Ishikawa (cell line): ENCODE data around the gene SPTSSA.

Source experiments
- CEBPB ChIP-seq: IDR thresholded peaks from 2 replicates; pipeline ENCODE4 v1.6.1; 2012
- CREB1 ChIP-seq: IDR thresholded peaks from 2 replicates; pipeline ENCODE4 v1.6.1; 2012; ENCODE audit warnings: low read depth
- EGR1 ChIP-seq: IDR thresholded peaks from 2 replicates; pipeline ENCODE4 v1.6.1; 2012
- EP300 ChIP-seq: IDR thresholded peaks from 2 replicates; pipeline ENCODE4 v1.6.1; 2012; ENCODE audit warnings: borderline replicate concordance
- FOXM1 ChIP-seq: IDR thresholded peaks from 2 replicates; pipeline ENCODE4 v1.6.1; 2012; ENCODE audit warnings: low read depth, borderline replicate concordance
- MAX ChIP-seq: IDR thresholded peaks from 2 replicates; pipeline ENCODE4 v1.6.1; 2012
- NFIC ChIP-seq: IDR thresholded peaks from 2 replicates; pipeline ENCODE4 v1.6.1; 2012
- RAD21 ChIP-seq: IDR thresholded peaks from 2 replicates; pipeline ENCODE4 v1.6.1; 2012; ENCODE audit warnings: low read depth
- REST ChIP-seq: IDR thresholded peaks from 2 replicates; pipeline ENCODE4 v1.6.1; 2012; ENCODE audit warnings: low read depth, mild to moderate bottlenecking
- TAF1 ChIP-seq: IDR thresholded peaks from 2 replicates; pipeline ENCODE4 v1.6.1; 2012; ENCODE audit warnings: low read depth, mild to moderate bottlenecking
- TCF12 ChIP-seq: IDR thresholded peaks from 2 replicates; pipeline ENCODE4 v1.6.1; 2012; ENCODE audit warnings: low read depth
- TEAD4 ChIP-seq: IDR thresholded peaks from 2 replicates; pipeline ENCODE4 v1.6.1; 2012
- USF1 ChIP-seq: IDR thresholded peaks from 2 replicates; pipeline ENCODE4 v1.6.1; 2012
- YY1 ChIP-seq: IDR thresholded peaks from 2 replicates; pipeline ENCODE4 v1.6.1; 2012; ENCODE audit warnings: low read depth
- ZBTB7A ChIP-seq: IDR thresholded peaks from 2 replicates; pipeline ENCODE4 v1.6.1; 2012; ENCODE audit warnings: low read depth

SPTSSA gene

GRCh38 chr14:34461334-34462131 lies 507 bp downstream of the SPTSSA start:
- TF ChIP-seq TAF1, result no peak; the same call in 1 of the 2 replicates
- no peak for TF ChIP-seq CREB1
- TF ChIP-seq ZBTB7A, result no peak
- TF ChIP-seq TCF12, result no peak
- no peak for TF ChIP-seq RAD21

- TF ChIP-seq ZBTB7A (no peak), NFIC (no peak), FOXM1 (no peak), TCF12 (no peak), TAF1 (no peak), CREB1 (no peak)
Measured at GRCh38 chr14:34460841-34461240, 1.2 kb downstream of the SPTSSA start.

GRCh38 chr14:34460295-34460694 lies 1.7 kb downstream of the SPTSSA start:
- no peak for TF ChIP-seq EP300

GRCh38 chr14:34457186-34457585 lies 4.9 kb downstream of the SPTSSA start:
- TF ChIP-seq ZBTB7A (no peak), RAD21 (no peak), TAF1 (no peak), NFIC (no peak), TCF12 (no peak), EGR1 (no peak), CEBPB (no peak)

- TF ChIP-seq CEBPB, result no peak
- no peak for TF ChIP-seq FOXM1
- no peak for TF ChIP-seq EP300
- no peak for TF ChIP-seq RAD21
- TF ChIP-seq TCF12, result no peak
- no peak for TF ChIP-seq EGR1
- TF ChIP-seq YY1, result no peak
- TF ChIP-seq ZBTB7A, result no peak
- no peak for TF ChIP-seq TEAD4
- no peak for TF ChIP-seq USF1
- no peak for TF ChIP-seq NFIC
- no peak for TF ChIP-seq CREB1
- TF ChIP-seq MAX, result no peak
- no peak for TF ChIP-seq TAF1
- no peak for TF ChIP-seq REST
Measured at GRCh38 chr14:34453226-34453625, 8.8 kb downstream of the SPTSSA start.

GRCh38 chr14:34452258-34452822 lies 9.7 kb downstream of the SPTSSA start:
- no peak for TF ChIP-seq USF1
- no peak for TF ChIP-seq TAF1
- TF ChIP-seq FOXM1, result no peak
- TF ChIP-seq RAD21, result no peak
- TF ChIP-seq CEBPB, result no peak
- TF ChIP-seq ZBTB7A, result no peak
- no peak for TF ChIP-seq NFIC

GRCh38 chr14:34450958-34451357 lies 11.1 kb downstream of the SPTSSA start:
- TF ChIP-seq ZBTB7A (no peak), CEBPB (no peak), MAX (no peak), TCF12 (no peak), EP300 (no peak), TAF1 (no peak), EGR1 (no peak), CREB1 (no peak), RAD21 (no peak), TEAD4 (no peak), NFIC (no peak), USF1 (no peak), REST (no peak), FOXM1 (no peak), YY1 (no peak)
